Activated T-helper 1 cell treated with anti-CD3 and anti-CD28 coated beads, Interleukin-12 subunit alpha, Interleukin-12 subunit beta, Interleukin-2, Interleukin-4 antibody, amounts not matched to agents 30 ng/mL and 10 ng/mL and 1 ng/mL, durations not matched to agents 14 hours and 24 hours and 36 hours (primary cell): ENCODE measurements around the gene PDGFD. TPM values are rescaled to one million over a fixed set of nuclear protein-coding genes. Genes with fewer than 3 reads are reported as not detected.
"Not testable (repeated sequence)": the region's sequence is repeated elsewhere in the genome, so short reads cannot be mapped to it uniquely, and the experiment has no call there.

Source experiments
- DNase-seq: peaks from one replicate; pipeline ENCODE4 v3.0.0; 2021; ENCODE audit warnings: low spot score
- H3K27ac Mint-ChIP-seq: one replicate; pipeline ENCODE4 v1.8.0; 2021; ENCODE audit warnings: mild to moderate bottlenecking, mixed read lengths
- H3K27me3 Mint-ChIP-seq: one replicate; pipeline ENCODE4 v1.8.0; 2022; ENCODE audit warnings: mild to moderate bottlenecking, moderate library complexity, mixed read lengths; ENCODE audit not compliant: insufficient read depth
- H3K36me3 Mint-ChIP-seq: one replicate; pipeline ENCODE4 v1.8.0; 2021; ENCODE audit warnings: low read depth, mixed read lengths
- H3K4me1 Mint-ChIP-seq: one replicate; pipeline ENCODE4 v1.8.0; 2021; ENCODE audit warnings: low read depth, mixed read lengths
- H3K4me3 Mint-ChIP-seq: one replicate; pipeline ENCODE4 v1.8.0; 2021; ENCODE audit warnings: mild to moderate bottlenecking, moderate library complexity, mixed read lengths
- H3K9me3 Mint-ChIP-seq: one replicate; pipeline ENCODE4 v1.8.0; 2021; ENCODE audit warnings: mixed read lengths
- intact Hi-C: fragments of 100-400 bp; cut with micrococcal nuclease; formaldehyde crosslinking; loops from one replicate; pipeline ENCODE4 v1.15.1; 2024
- total RNA-seq: library from RNA; stranded (reverse); gene quantifications from 2 replicates; pipeline ENCODE4 v1.2.3, GENCODE V29; 2022

PDGFD gene
- total RNA-seq, 1 donor from 2014 or later = not detected

DNA sequence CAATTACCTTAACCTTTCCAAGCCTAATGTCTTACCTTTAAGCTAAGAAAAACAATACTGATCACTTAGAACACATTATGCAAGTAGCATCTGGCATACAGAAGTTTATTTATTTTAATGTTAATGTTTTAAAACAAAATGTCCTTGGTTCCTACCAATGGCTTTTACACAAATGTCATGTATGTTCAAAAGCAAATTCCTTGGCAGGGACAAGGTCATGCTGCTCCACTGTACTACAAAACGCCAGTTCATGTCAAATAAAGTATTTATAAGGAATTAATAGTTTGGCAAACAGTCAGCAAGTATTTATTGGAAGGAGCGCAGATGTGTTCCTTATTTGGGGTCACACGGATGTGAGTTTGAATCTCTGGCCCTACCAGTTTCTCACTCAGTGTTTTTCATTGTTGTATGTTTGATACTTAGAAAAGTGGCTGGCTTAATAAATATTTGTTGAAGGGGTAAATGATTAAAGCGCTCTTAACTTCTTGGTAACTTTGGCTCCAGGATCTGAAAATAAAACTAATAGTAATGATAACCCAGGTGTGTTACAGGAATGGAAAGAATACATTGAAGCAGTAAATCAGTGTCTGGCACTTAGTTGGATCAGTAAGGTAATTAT, 108.9 kb downstream of the PDGFD start:
- intact Hi-C loops = no loop called here
- H3K27ac Mint-ChIP-seq = no peak overlapping the region
- H3K27me3 Mint-ChIP-seq = no peaks in the 10 kb centered on the region
- H3K9me3 Mint-ChIP-seq = no peaks in the 10 kb centered on the region
- H3K4me1 Mint-ChIP-seq = no peaks in the 10 kb centered on the region
- no peak for DNase-seq
- H3K4me3 Mint-ChIP-seq = no peak overlapping the region
- H3K36me3 Mint-ChIP-seq = no peaks in the 10 kb centered on the region

- H3K27me3 Mint-ChIP-seq = no peaks in the 10 kb centered on the region
- H3K9me3 Mint-ChIP-seq = no peaks in the 10 kb centered on the region
- DNase-seq = no peak
- no peaks in the 10 kb centered on the region for H3K4me1 Mint-ChIP-seq
- H3K36me3 Mint-ChIP-seq = no peaks in the 10 kb centered on the region
- H3K27ac Mint-ChIP-seq = no peak overlapping the region
- H3K4me3 Mint-ChIP-seq = no peak overlapping the region
- intact Hi-C loops = no loop called here
Measured at GRCh38 chr11:104053743-104054478, 110.0 kb downstream of the PDGFD start.

DNA sequence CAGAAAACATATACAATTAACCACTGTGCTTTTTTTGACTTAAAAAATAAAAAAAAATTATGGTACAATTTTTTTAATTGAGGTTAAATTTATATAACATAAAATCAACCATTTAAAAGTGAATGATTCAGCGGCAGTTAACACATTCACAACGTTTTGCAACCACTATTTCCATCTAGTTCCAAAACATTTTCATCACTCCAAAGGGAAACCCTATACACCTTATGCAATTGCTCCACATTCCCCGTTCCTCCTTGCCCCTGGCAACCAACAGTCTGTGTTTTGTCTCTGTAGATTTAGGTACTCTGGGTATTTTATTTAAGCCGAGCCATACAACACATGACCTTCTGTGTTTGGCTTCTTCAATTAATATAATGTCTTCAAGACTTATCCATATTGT, 112.2 kb downstream of the PDGFD start:
- no peak overlapping the region for H3K27ac Mint-ChIP-seq
- no peaks in the 10 kb centered on the region for H3K27me3 Mint-ChIP-seq

GRCh38 chr11:104049116-104049515, 114.8 kb downstream of the PDGFD start:
- no peak overlapping the region for H3K27ac Mint-ChIP-seq
- H3K27me3 Mint-ChIP-seq = no peaks in the 10 kb centered on the region
- no peaks in the 10 kb centered on the region for H3K9me3 Mint-ChIP-seq
- no peak overlapping the region for H3K4me3 Mint-ChIP-seq
- no peak for DNase-seq
- H3K4me1 Mint-ChIP-seq = no peaks in the 10 kb centered on the region
- no peaks in the 10 kb centered on the region for H3K36me3 Mint-ChIP-seq
- intact Hi-C loops = no loop called here

More for the DNA sequence above, 112.2 kb downstream of the PDGFD start:
- no peaks in the 10 kb centered on the region for H3K4me1 Mint-ChIP-seq
- no peak overlapping the region for H3K4me3 Mint-ChIP-seq
- no peaks in the 10 kb centered on the region for H3K36me3 Mint-ChIP-seq
- DNase-seq = no peak
- intact Hi-C loops = no loop called here
- no peaks in the 10 kb centered on the region for H3K9me3 Mint-ChIP-seq

- H3K9me3 Mint-ChIP-seq, H3K4me1 Mint-ChIP-seq, H3K27ac Mint-ChIP-seq, H3K4me3 Mint-ChIP-seq, intact Hi-C loops, DNase-seq, H3K27me3 Mint-ChIP-seq, H3K36me3 Mint-ChIP-seq: not testable (repeated sequence)
Measured at GRCh38 chr11:104046858-104047257, 117.1 kb downstream of the PDGFD start.

DNA sequence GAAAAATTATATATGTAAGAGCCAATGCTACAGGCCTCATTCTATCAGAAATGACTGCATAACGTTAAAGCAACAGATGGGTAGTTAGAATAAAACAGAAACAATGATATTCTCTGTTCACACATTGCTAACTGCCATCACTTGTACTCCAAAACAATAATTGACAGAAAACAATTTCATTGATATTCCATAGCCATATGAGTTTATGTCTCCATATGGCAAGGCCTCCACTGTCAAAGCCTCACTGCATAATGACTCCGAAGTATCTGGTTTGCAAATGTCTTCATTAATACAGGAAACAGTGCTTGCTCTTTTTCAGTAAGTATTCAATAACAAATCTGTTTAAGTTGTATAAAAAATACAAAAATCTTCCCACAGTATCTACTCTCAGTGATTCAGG, 117.6 kb downstream of the PDGFD start:
- Mint-ChIP-seq H3K27ac (no peak overlapping the region), H3K4me3 (no peak overlapping the region), H3K4me1 (no peaks in the 10 kb centered on the region), H3K36me3 (no peaks in the 10 kb centered on the region), H3K27me3 (no peaks in the 10 kb centered on the region), H3K9me3 (no peaks in the 10 kb centered on the region)
- intact Hi-C loops = no loop called here
- no peak for DNase-seq

- no peaks in the 10 kb centered on the region for H3K36me3 Mint-ChIP-seq
- H3K27ac Mint-ChIP-seq = no peak overlapping the region
- no peaks in the 10 kb centered on the region for H3K4me1 Mint-ChIP-seq
- intact Hi-C loops = no loop called here
- H3K27me3 Mint-ChIP-seq = no peaks in the 10 kb centered on the region
- no peaks in the 10 kb centered on the region for H3K9me3 Mint-ChIP-seq
- DNase-seq = no peak
- H3K4me3 Mint-ChIP-seq = no peak overlapping the region
Measured at GRCh38 chr11:104043678-104044239, 120.2 kb downstream of the PDGFD start.

- intact Hi-C loops = no loop called here
- Mint-ChIP-seq H3K27ac (no peak overlapping the region), H3K9me3 (no peaks in the 10 kb centered on the region), H3K4me3 (no peak overlapping the region), H3K4me1 (no peaks in the 10 kb centered on the region), H3K27me3 (no peaks in the 10 kb centered on the region), H3K36me3 (no peaks in the 10 kb centered on the region)
- DNase-seq = no peak
Measured at GRCh38 chr11:104043142-104043541, 120.8 kb downstream of the PDGFD start.

- no peak overlapping the region for H3K4me3 Mint-ChIP-seq
- intact Hi-C loops = no loop called here
- no peaks in the 10 kb centered on the region for H3K27me3 Mint-ChIP-seq
- H3K4me1 Mint-ChIP-seq = no peaks in the 10 kb centered on the region
- no peaks in the 10 kb centered on the region for H3K9me3 Mint-ChIP-seq
- DNase-seq = no peak
- H3K27ac Mint-ChIP-seq = no peak overlapping the region
- H3K36me3 Mint-ChIP-seq = no peaks in the 10 kb centered on the region
Measured at GRCh38 chr11:104041792-104042191, 122.2 kb downstream of the PDGFD start.

- Mint-ChIP-seq H3K36me3 (no peaks in the 10 kb centered on the region), H3K27me3 (no peaks in the 10 kb centered on the region), H3K4me3 (no peak overlapping the region), H3K27ac (no peak overlapping the region), H3K4me1 (no peaks in the 10 kb centered on the region), H3K9me3 (no peaks in the 10 kb centered on the region)
- DNase-seq = no peak
- intact Hi-C loops = no loop called here
Measured at GRCh38 chr11:104036995-104037394, 127.0 kb downstream of the PDGFD start.

DNA sequence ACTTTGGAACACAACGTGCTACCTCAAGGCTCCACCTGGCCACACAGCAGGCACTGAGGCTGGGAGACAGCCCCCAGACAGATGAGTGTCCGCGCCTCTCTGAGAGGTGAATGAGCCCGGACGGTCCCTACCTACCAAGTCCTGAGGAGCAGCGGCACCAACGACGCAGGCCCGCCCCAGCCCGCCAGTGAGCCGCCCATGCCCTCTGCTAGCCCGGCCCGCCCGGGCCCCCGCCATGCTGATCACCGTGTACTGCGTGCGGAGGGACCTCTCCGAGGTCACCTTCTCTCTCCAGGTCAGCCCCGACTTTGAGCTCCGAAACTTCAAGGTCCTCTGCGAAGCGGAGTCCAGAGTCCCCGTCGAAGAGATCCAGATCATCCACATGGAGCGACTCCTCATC, 127.4 kb downstream of the PDGFD start, which contains the start of gene DDI1:
Gene DDI1, plus strand, starts transcription at position 53 of the 400 bp plus-strand sequence. Its CDS starts 183 bp downstream, at position 236.
- no peak for DNase-seq
- Mint-ChIP-seq H3K27me3 (no peaks in the 10 kb centered on the region), H3K36me3 (no peaks in the 10 kb centered on the region), H3K9me3 (no peaks in the 10 kb centered on the region), H3K4me1 (no peaks in the 10 kb centered on the region), H3K27ac (no peak within 1 kb of the TSS), H3K4me3 (no peak within 1 kb of the TSS)
- intact Hi-C loops = no loop called here

- intact Hi-C loops = no loop called here
- Mint-ChIP-seq H3K36me3 (no peaks in the 10 kb centered on the region), H3K27me3 (no peaks in the 10 kb centered on the region), H3K27ac (no peak overlapping the region), H3K4me3 (no peak overlapping the region), H3K4me1 (no peaks in the 10 kb centered on the region), H3K9me3 (no peaks in the 10 kb centered on the region)
- DNase-seq = no peak
Measured at GRCh38 chr11:104033561-104033960, 130.4 kb downstream of the PDGFD start.

GRCh38 chr11:104033134-104033533, 130.8 kb downstream of the PDGFD start:
- Mint-ChIP-seq H3K27ac (no peak overlapping the region), H3K4me3 (no peak overlapping the region), H3K9me3 (no peaks in the 10 kb centered on the region), H3K36me3 (no peaks in the 10 kb centered on the region), H3K4me1 (no peaks in the 10 kb centered on the region), H3K27me3 (no peaks in the 10 kb centered on the region)
- no peak for DNase-seq
- intact Hi-C loops = no loop called here
